Measurements from ENCODE around the gene PRKG1. TPM values are rescaled to one million over a fixed set of nuclear protein-coding genes. Genes with fewer than 3 reads are reported as not detected.
A peak's percentile ranks its signal among the peaks of the same experiment; 100 is the strongest.

PRKG1 gene
- total RNA-seq, 2 donors from 2014 or later: 1.3 to 2.7 TPM

GRCh38 chr10:51479711-51480110 is 405.4 kb downstream of the PRKG1 start:
- H3K9me3 Mint-ChIP-seq: no peaks in the 10 kb centered on the region
- no peaks in the 10 kb centered on the region for H3K36me3 Mint-ChIP-seq (ENCODE audit: low read depth)
- H3K4me3 ChIP-seq (ENCODE audit: low read length): no peak overlapping the region
- H3K27ac Mint-ChIP-seq: no peak overlapping the region
- H3K4me3 Mint-ChIP-seq: no peak overlapping the region
- H3K36me3 ChIP-seq (ENCODE audit: control insufficient read depth, insufficient read depth, low read length): no peaks in the 10 kb centered on the region
- no peaks in the 10 kb centered on the region for H3K4me1 ChIP-seq (ENCODE audit: control insufficient read depth, insufficient read depth, low read length)
- no peak overlapping the region for H3K9ac ChIP-seq (ENCODE audit: extremely low read depth, low read length, poor library complexity, severe bottlenecking)
- no peak overlapping the region for H3K27ac ChIP-seq (ENCODE audit: low read depth, low read length)
- TF ChIP-seq, protein P1, sequence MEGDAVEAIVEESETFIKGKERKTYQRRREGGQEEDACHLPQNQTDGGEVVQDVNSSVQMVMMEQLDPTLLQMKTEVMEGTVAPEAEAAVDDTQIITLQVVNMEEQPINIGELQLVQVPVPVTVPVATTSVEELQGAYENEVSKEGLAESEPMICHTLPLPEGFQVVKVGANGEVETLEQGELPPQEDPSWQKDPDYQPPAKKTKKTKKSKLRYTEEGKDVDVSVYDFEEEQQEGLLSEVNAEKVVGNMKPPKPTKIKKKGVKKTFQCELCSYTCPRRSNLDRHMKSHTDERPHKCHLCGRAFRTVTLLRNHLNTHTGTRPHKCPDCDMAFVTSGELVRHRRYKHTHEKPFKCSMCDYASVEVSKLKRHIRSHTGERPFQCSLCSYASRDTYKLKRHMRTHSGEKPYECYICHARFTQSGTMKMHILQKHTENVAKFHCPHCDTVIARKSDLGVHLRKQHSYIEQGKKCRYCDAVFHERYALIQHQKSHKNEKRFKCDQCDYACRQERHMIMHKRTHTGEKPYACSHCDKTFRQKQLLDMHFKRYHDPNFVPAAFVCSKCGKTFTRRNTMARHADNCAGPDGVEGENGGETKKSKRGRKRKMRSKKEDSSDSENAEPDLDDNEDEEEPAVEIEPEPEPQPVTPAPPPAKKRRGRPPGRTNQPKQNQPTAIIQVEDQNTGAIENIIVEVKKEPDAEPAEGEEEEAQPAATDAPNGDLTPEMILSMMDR (conservative IDR thresholded peaks at IDR 0.05): no peak
- peaks cover 12% of the 10 kb centered on the region for H3K4me1 Mint-ChIP-seq
- H3K27me3 Mint-ChIP-seq (ENCODE audit: insufficient read depth): no peaks in the 10 kb centered on the region
- H3K27me3 ChIP-seq (ENCODE audit: control insufficient read depth, insufficient read depth, low read length, poor library complexity, severe bottlenecking): no peaks in the 10 kb centered on the region
- H3K9me3 ChIP-seq (ENCODE audit: control insufficient read depth, low read length): no peaks in the 10 kb centered on the region
- DNase-seq: no peak
- WGBS, 2 experiments (ENCODE audit: insufficient coverage in 1 of 2, insufficient read length in 1 of 2): 91 to 92% methylated on average over 3 of the region's 3 CpGs

DNA sequence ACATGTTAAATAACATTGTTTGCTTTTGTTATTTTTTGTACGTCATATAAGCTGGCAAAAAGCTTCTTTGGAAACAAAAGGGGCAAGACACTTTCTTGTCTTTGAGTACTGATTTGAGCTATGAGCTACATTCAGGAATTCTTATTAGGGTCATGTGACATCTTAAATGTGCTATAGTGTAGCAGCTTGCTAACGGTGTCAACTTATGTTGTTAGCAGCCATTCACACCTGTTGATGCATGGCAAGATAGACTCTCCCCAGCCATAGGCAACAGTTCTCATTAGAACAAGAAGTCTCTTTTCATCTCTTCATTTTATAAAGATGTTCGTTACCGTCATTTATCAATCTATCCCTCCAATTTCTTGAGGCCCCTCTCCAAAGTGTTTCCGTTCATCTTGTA is 411.4 kb downstream of the PRKG1 start:
- Mint-ChIP-seq H3K36me3 (ENCODE audit: low read depth) (no peaks in the 10 kb centered on the region), H3K4me3 (no peak overlapping the region), H3K9me3 (no peaks in the 10 kb centered on the region), H3K27me3 (ENCODE audit: insufficient read depth) (no peaks in the 10 kb centered on the region), H3K27ac (no peak overlapping the region), H3K4me1 (peaks cover 29% of the 10 kb centered on the region)
- peak; percentile 50 for DNase-seq
- H3K27me3 ChIP-seq (ENCODE audit: control insufficient read depth, insufficient read depth, low read length, poor library complexity, severe bottlenecking): no peaks in the 10 kb centered on the region
- peaks cover 8% of the 10 kb centered on the region for H3K4me1 ChIP-seq (ENCODE audit: control insufficient read depth, insufficient read depth, low read length)
- H3K9ac ChIP-seq (ENCODE audit: extremely low read depth, low read length, poor library complexity, severe bottlenecking): no peak overlapping the region
- H3K9me3 ChIP-seq (ENCODE audit: control insufficient read depth, low read length): no peaks in the 10 kb centered on the region
- H3K27ac ChIP-seq (ENCODE audit: low read depth, low read length): no peak overlapping the region
- WGBS, 2 experiments (ENCODE audit: insufficient coverage in 1 of 2, insufficient read length in 1 of 2): 80 to 84% methylated on average over 2 to 4 of the region's 5 CpGs
- no peaks in the 10 kb centered on the region for H3K36me3 ChIP-seq (ENCODE audit: control insufficient read depth, insufficient read depth, low read length)
- TF ChIP-seq, protein P1 (conservative IDR thresholded peaks at IDR 0.05): no peak
- H3K4me3 ChIP-seq (ENCODE audit: low read length): no peak overlapping the region

DNA sequence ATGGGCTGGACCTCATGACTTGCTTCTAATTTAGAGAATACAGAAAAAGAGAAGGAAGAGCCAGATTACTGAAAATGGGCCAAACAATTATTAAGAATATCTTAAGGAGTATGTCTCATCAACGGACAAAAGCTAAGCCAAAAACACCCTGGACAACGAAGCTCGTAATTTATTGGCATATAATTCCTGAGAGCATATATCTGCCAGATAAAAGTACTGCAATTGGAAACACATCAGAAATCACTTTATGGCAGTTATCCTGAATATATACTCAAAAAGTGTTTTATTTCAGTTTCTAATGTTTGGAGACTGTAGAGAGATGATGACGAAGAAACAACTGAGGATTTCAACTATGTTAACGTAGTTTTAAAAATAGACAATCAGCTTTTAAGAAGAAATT is 413.3 kb downstream of the PRKG1 start:
- no peaks in the 10 kb centered on the region for H3K27me3 Mint-ChIP-seq (ENCODE audit: insufficient read depth)
- H3K4me3 Mint-ChIP-seq: no peak overlapping the region
- TF ChIP-seq, protein P1 (conservative IDR thresholded peaks at IDR 0.05): no peak
- H3K9me3 ChIP-seq (ENCODE audit: control insufficient read depth, low read length): no peaks in the 10 kb centered on the region
- H3K27me3 ChIP-seq (ENCODE audit: control insufficient read depth, insufficient read depth, low read length, poor library complexity, severe bottlenecking): no peaks in the 10 kb centered on the region
- no peaks in the 10 kb centered on the region for H3K36me3 Mint-ChIP-seq (ENCODE audit: low read depth)
- peaks cover 36% of the 10 kb centered on the region for H3K4me1 Mint-ChIP-seq
- peaks cover 8% of the 10 kb centered on the region for H3K4me1 ChIP-seq (ENCODE audit: control insufficient read depth, insufficient read depth, low read length)
- H3K9me3 Mint-ChIP-seq: no peaks in the 10 kb centered on the region
- no peak overlapping the region for H3K27ac ChIP-seq (ENCODE audit: low read depth, low read length)
- no peak overlapping the region for H3K9ac ChIP-seq (ENCODE audit: extremely low read depth, low read length, poor library complexity, severe bottlenecking)
- H3K27ac Mint-ChIP-seq: no peak overlapping the region
- H3K36me3 ChIP-seq (ENCODE audit: control insufficient read depth, insufficient read depth, low read length): no peaks in the 10 kb centered on the region
- no peak for DNase-seq
- 96% methylated on average over 5 of the region's 5 CpGs; no CpG with 5 or more reads in 1 of the 2 experiments for WGBS, 2 experiments (ENCODE audit: insufficient coverage in 1 of 2, insufficient read length in 1 of 2)
- H3K4me3 ChIP-seq (ENCODE audit: low read length): no peak overlapping the region
